ENCODE measurements around the gene ALDH1L1.
"Not testable (repeated sequence)": the region's sequence is repeated elsewhere in the genome, so short reads cannot be mapped to it uniquely, and the experiment has no call there.

ALDH1L1 gene

DNA sequence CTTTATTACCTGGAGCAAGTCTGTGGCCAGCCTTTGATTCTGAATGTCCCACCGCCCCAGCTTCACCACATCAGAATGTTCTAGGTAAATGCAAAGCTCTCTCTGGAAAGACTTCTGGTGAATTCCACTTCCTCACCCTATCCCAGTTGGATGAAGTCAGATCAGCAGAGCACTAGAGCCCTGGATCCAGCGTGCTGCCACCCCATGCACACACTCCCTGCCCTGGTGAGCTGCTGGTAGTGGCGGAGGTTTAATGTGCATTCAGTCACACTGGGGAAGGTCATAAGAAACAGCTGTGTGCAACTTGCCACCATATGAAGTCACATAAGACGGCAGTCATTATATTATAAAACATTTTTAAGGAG, 80.1 kb downstream of the ALDH1L1 start:
- TF ChIP-seq CTCF (IDR thresholded peaks at IDR 0.05; ENCODE audit: insufficient read depth, missing control alignments), result no peak
- FAIRE-seq, result no peak
- no peak for DNase-seq (ENCODE audit: insufficient read length, low spot score)

GRCh38 chr3:126098391-126098858, 82.0 kb downstream of the ALDH1L1 start:
- DNase-seq (ENCODE audit: insufficient read length, low spot score) (no peak), FAIRE-seq (no peak)
- TF ChIP-seq CTCF (IDR thresholded peaks at IDR 0.05; ENCODE audit: insufficient read depth, missing control alignments), result no peak

- DNase-seq (ENCODE audit: insufficient read length, low spot score), result no peak
- no peak for TF ChIP-seq CTCF (IDR thresholded peaks at IDR 0.05; ENCODE audit: insufficient read depth, missing control alignments)
- no peak for FAIRE-seq
Measured at GRCh38 chr3:126097801-126098200, 82.6 kb downstream of the ALDH1L1 start.

- not testable (repeated sequence) for FAIRE-seq; DNase-seq (ENCODE audit: insufficient read length, low spot score)
Measured at GRCh38 chr3:126096274-126096673, 84.1 kb downstream of the ALDH1L1 start.

DNA sequence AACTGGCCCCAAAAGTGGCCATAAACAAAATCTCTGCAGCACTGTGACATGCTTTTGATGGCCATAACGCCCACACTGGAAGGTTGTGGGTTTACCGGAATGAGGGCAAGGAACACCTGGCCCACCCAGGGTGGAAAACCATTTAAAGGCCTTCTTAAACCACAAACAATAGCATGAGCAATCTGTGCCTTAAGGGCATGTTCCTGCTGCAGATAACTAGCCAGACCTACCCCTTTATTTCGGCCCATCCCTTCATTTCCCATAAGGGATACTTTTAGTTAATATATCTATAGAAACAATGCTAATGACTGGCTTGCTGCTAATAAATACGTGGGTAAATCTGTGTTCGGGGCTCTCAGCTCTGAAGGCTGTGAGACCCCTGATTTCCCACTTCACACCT, 88.3 kb downstream of the ALDH1L1 start:
- DNase-seq (ENCODE audit: insufficient read length, low spot score); FAIRE-seq: not testable (repeated sequence)

DNA sequence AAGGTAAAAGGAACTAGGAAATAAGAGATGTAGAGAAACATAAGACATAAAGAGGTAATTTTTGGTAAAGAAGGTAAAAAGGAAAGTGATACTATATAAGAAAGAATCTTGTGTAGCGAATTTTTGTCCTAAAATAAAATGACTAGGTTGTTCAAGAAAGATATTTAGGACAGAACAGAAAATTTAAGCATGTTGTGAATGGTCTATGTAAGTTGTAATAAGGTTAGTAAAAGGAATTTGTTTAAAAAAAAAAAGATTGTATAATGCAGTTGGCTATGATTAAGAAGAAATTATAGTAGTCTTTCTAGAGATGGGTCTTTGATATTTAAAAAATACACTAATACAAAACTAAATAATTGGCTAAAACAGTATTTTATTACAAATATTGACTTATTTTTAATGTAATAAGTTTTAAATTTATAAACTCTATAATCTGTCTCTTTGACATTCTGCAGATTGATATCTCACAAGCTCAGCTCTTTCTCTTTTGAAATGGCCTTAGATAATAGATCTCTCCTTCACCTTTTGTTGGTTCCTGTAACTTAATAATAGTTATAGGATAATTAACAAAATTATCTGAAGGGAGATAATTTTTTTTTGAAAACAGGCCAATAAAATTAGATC, 92.7 kb downstream of the ALDH1L1 start:
- FAIRE-seq, result no peak
- DNase-seq (ENCODE audit: insufficient read length, low spot score), result no peak
- no peak for TF ChIP-seq CTCF (IDR thresholded peaks at IDR 0.05; ENCODE audit: insufficient read depth, missing control alignments)

DNA sequence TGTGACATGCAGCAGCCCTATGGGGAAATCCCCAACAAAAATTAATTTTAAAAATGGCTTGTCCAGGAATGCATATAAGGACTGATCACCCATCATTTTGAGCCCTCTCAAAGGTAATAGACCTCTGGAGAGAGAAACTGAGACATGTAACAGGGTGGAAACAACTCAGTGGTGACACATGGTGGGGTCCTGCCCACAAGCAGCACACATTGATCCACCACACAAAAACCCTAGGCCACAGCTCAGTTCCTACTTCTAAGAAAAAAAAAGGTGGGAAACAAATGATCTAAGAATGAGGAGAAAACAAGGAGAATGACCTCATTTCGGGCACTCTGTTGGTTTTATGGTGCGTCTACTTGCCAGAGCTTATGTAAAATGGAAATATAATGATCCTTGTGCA, 94.5 kb downstream of the ALDH1L1 start:
- no peak for FAIRE-seq
- no peak for DNase-seq (ENCODE audit: insufficient read length, low spot score)
- no peak for TF ChIP-seq CTCF (IDR thresholded peaks at IDR 0.05; ENCODE audit: insufficient read depth, missing control alignments)

GRCh38 chr3:126085276-126085675, 95.1 kb downstream of the ALDH1L1 start:
- DNase-seq (ENCODE audit: insufficient read length, low spot score), result no peak
- no peak for FAIRE-seq
- no peak for TF ChIP-seq CTCF (IDR thresholded peaks at IDR 0.05; ENCODE audit: insufficient read depth, missing control alignments)

All from D721Med (cell line).